Left renal cortex interstitium (tissue), 4 donors: ENCODE data around the gene CDX2. TPM values are rescaled to one million over a fixed set of nuclear protein-coding genes. Genes with fewer than 3 reads are reported as not detected.
"Not testable (repeated sequence)": the region's sequence is repeated elsewhere in the genome, so short reads cannot be mapped to it uniquely, and the experiment has no call there.

Experiments
- DNase-seq, 4 donors: peaks; one replicate each; pipeline ENCODE4 v3.0.0-alpha.2; 2013; ENCODE audit warnings: low read depth in 4 of 4, low spot score in 2 of 4, missing footprints in 1 of 4
- polyA plus RNA-seq, 4 donors: library from polyadenylated mRNA; unstranded; fragments of 120-200 nt; gene quantifications; one replicate each; pipeline ENCODE4 v1.2.1, GENCODE V29; 2013; ENCODE audit not compliant: insufficient read length in 4 of 4

CDX2 gene
- not detected for polyA plus RNA-seq

GRCh38 chr13:27969082-27969865, at the start of gene CDX2:
Gene CDX2, minus strand, starts transcription at chr13:27969315. Its CDS starts 309 bp downstream, at chr13:27969006.
- no peak for DNase-seq

GRCh38 chr13:28014301-28014700, 45.2 kb upstream of the CDX2 start:
- DNase-seq = no peak

- DNase-seq = no peak
Measured at GRCh38 chr13:28013482-28013881, 44.4 kb upstream of the CDX2 start.

GRCh38 chr13:28012896-28013295, 43.8 kb upstream of the CDX2 start:
- DNase-seq = no peak

GRCh38 chr13:28012383-28012782, 43.3 kb upstream of the CDX2 start:
- DNase-seq = no peak

- no peak for DNase-seq
Measured at GRCh38 chr13:28010046-28010445, 40.9 kb upstream of the CDX2 start.

- not testable (repeated sequence) for DNase-seq
Measured at GRCh38 chr13:28005016-28005415, 35.9 kb upstream of the CDX2 start.

GRCh38 chr13:28002886-28003698, 34.0 kb upstream of the CDX2 start:
- DNase-seq = no peak

GRCh38 chr13:28001837-28002473, 32.8 kb upstream of the CDX2 start:
- DNase-seq = no peak

- no peak for DNase-seq
Measured at GRCh38 chr13:28001049-28001448, 31.9 kb upstream of the CDX2 start.

GRCh38 chr13:28000567-28000966, 31.5 kb upstream of the CDX2 start:
- DNase-seq = no peak

GRCh38 chr13:27997904-27998522, 28.9 kb upstream of the CDX2 start:
- DNase-seq = no peak

GRCh38 chr13:27991881-27992280, 22.8 kb upstream of the CDX2 start:
- DNase-seq = no peak

GRCh38 chr13:27988520-27988919, 19.4 kb upstream of the CDX2 start, which contains the start of gene URAD:
Gene URAD, minus strand, starts transcription at chr13:27988693. Its CDS starts 56 bp downstream, at chr13:27988637.
- DNase-seq = no peak

GRCh38 chr13:27985600-27985999, 16.5 kb upstream of the CDX2 start:
- no peak for DNase-seq

- DNase-seq = no peak
Measured at GRCh38 chr13:27982361-27982760, 13.2 kb upstream of the CDX2 start.

GRCh38 chr13:27981006-27981708, 12.0 kb upstream of the CDX2 start:
- DNase-seq = no peak

GRCh38 chr13:27980280-27980998, 11.3 kb upstream of the CDX2 start:
- no peak for DNase-seq

- DNase-seq = no peak
Measured at GRCh38 chr13:27979765-27980279, 10.7 kb upstream of the CDX2 start.
